ENCODE measurements around the gene WDR45B. TPM values are rescaled to one million over a fixed set of nuclear protein-coding genes. Genes with fewer than 3 reads are reported as not detected.

WDR45B gene
- total and polyA plus RNA-seq, 2 donors (not counting 3 experiments of a cell fraction or from before 2014, with no cell fraction given), result 62.0 to 76.7 TPM

GRCh38 chr17:82600731-82601446 lies 47.4 kb downstream of the WDR45B start:
- no peak for TF ChIP-seq CTCF (IDR thresholded peaks at IDR 0.05; ENCODE audit: extremely low read depth in 1 of 2, insufficient read depth in 1 of 2, low read depth in 1 of 2, low read length in 2 of 2)
- no peak for TF ChIP-seq GATA2 (IDR thresholded peaks at IDR 0.05; ENCODE audit: insufficient read depth, insufficient read length, low read depth, low read length)
- no peak for TF ChIP-seq POLR2A (IDR thresholded peaks at IDR 0.05; ENCODE audit: low read depth, low read length)
- TF ChIP-seq POLR2AphosphoS5 (IDR thresholded peaks at IDR 0.05; ENCODE audit: insufficient read depth, low read depth, low read length), result no peak
- TF ChIP-seq MAX (IDR thresholded peaks at IDR 0.05; ENCODE audit: insufficient read depth, insufficient read length), result no peak
- no peak for TF ChIP-seq FOS (IDR thresholded peaks at IDR 0.05; ENCODE audit: borderline replicate concordance, insufficient read depth, low read length)
- no peak for TF ChIP-seq EZH2 (IDR thresholded peaks at IDR 0.05; ENCODE audit: borderline replicate concordance, low read depth, low read length, severe bottlenecking)
- TF ChIP-seq MYC (IDR thresholded peaks at IDR 0.05; ENCODE audit: low read depth, low read length), result no peak
- no peak for TF ChIP-seq JUN (IDR thresholded peaks at IDR 0.05; ENCODE audit: borderline replicate concordance, insufficient read depth, insufficient read length, low read depth)
- no peak overlapping the region for H2AFZ ChIP-seq (ENCODE audit: low read depth, low read length)
- H3K4me2 ChIP-seq (ENCODE audit: insufficient read depth, low read length), result no peak overlapping the region
- no peak overlapping the region for H3K9ac ChIP-seq (replicated peaks; ENCODE audit: extremely low read depth, insufficient read depth, low read length)
- CTCF ChIA-PET, result no interaction called here
- no peak overlapping the region for H3K27ac ChIP-seq (ENCODE audit: insufficient read depth, low read depth, low read length)
- H3K79me2 ChIP-seq (ENCODE audit: control insufficient read depth, insufficient read depth, low read length), result peaks cover 5% of the 10 kb centered on the region
- H3K4me1 ChIP-seq (ENCODE audit: control insufficient read depth, extremely low read depth, insufficient read depth, low read length), result peaks cover 27% of the 10 kb centered on the region
- BruUV-seq (replicated peaks), result no TSS peak
- H3K27me3 ChIP-seq (ENCODE audit: control insufficient read depth in 2 of 2, insufficient read depth in 2 of 2, low read length in 2 of 2), result no peaks in the 10 kb centered on the region
- H4K20me1 ChIP-seq (replicated peaks; ENCODE audit: control insufficient read depth, extremely low read depth, insufficient read depth, low read length), result no peaks in the 10 kb centered on the region
- peaks cover 3 to 33% of the 10 kb centered on the region in 2 experiments for H3K36me3 ChIP-seq (ENCODE audit: control insufficient read depth in 2 of 2, extremely low read depth in 1 of 2, insufficient read depth in 2 of 2, low read length in 2 of 2)
- H3K9me1 ChIP-seq (replicated peaks; ENCODE audit: control insufficient read depth, extremely low read depth, insufficient read depth, low read length), result no peaks in the 10 kb centered on the region
- POLR2A ChIA-PET, result no interaction called here
- dilution Hi-C loops (cut with MboI; ENCODE audit: extremely low pct_ligation_motif_present, low sequenced_read_pairs), result no loop called here
- intact Hi-C loops (cut with micrococcal nuclease), result no loop called here
- no peak overlapping the region for H3K4me3 ChIP-seq (replicated peaks in 1 of 3; ENCODE audit: insufficient read depth in 1 of 3, low read depth in 1 of 3, low read length in 3 of 3)
- no peaks in the 10 kb centered on the region for H3K9me3 ChIP-seq (replicated peaks; ENCODE audit: control insufficient read depth, insufficient read depth, low read length)
- FAIRE-seq, result no peak
- DNase-seq (ENCODE audit: low read depth, low spot score), result no peak
